Ectodermal cell (in vitro differentiated cells): ENCODE measurements around the gene TRIOBP.
"Not testable (repeated sequence)": the region's sequence is repeated elsewhere in the genome, so short reads cannot be mapped to it uniquely, and the experiment has no call there.

Experiments
- H3K27ac ChIP-seq: 2 replicates; pipeline ENCODE4 v1.7.0; 2013; ENCODE audit warnings: mild to moderate bottlenecking, low read depth, low read length; ENCODE audit not compliant: insufficient read depth, poor library complexity, severe bottlenecking
- H3K27me3 ChIP-seq: 2 replicates; pipeline ENCODE4 v1.7.0; 2013; ENCODE audit warnings: mild to moderate bottlenecking, low read length; ENCODE audit not compliant: insufficient read depth, control insufficient read depth, poor library complexity, severe bottlenecking
- H3K36me3 ChIP-seq: one replicate; pipeline ENCODE4 v1.7.0; 2013; ENCODE audit warnings: low read length; ENCODE audit not compliant: control insufficient read depth, insufficient read depth
- H3K4me1 ChIP-seq: one replicate; pipeline ENCODE4 v1.7.0; 2013; ENCODE audit warnings: low read length; ENCODE audit not compliant: control insufficient read depth, insufficient read depth
- H3K4me3 ChIP-seq: 2 replicates; pipeline ENCODE4 v1.7.0; 2013; ENCODE audit warnings: low read depth, low read length, control low read depth; ENCODE audit not compliant: insufficient read depth
- H3K9me3 ChIP-seq: 2 replicates; pipeline ENCODE4 v1.7.0; 2013; ENCODE audit warnings: mild to moderate bottlenecking, low read length, moderate library complexity; ENCODE audit not compliant: control insufficient read depth
- WGBS, 2 experiments: methylation state at CpG; one replicate each; pipeline ENCODE4 v1.1.7; 2013; ENCODE audit warnings: missing lambda C conversion rate in 2 of 2; 5-methylcytosine and 5-hydroxymethylcytosine counted together

TRIOBP gene

GRCh38 chr22:37797874-37798500, 101.1 kb downstream of the TRIOBP start:
- Histone ChIP-seq H3K27me3 (peaks cover 9% of the 10 kb centered on the region), H3K27ac (no peak overlapping the region), H3K4me3 (no peak overlapping the region), H3K36me3 (no peaks in the 10 kb centered on the region), H3K4me1 (peaks cover 2% of the 10 kb centered on the region), H3K9me3 (no peaks in the 10 kb centered on the region)
- WGBS, 2 experiments: 75 to 78% methylated on average over 14 of the region's 14 CpGs

- not testable (repeated sequence) for H3K36me3 ChIP-seq, H3K4me3 ChIP-seq, H3K27ac ChIP-seq, H3K9me3 ChIP-seq
- Histone ChIP-seq H3K27me3 (peaks cover 26% of the 10 kb centered on the region), H3K4me1 (peaks cover 15% of the 10 kb centered on the region)
- 80% methylated on average over 9 of the region's 9 CpGs for WGBS, 2 experiments
These were observed 103.1 kb downstream of the TRIOBP start for GRCh38 chr22:37799979-37800378.

GRCh38 chr22:37801946-37802309, 105.1 kb downstream of the TRIOBP start:
- Histone ChIP-seq H3K4me1 (peaks cover 19% of the 10 kb centered on the region), H3K4me3 (peak overlapping the region; percentile 72), H3K36me3 (no peaks in the 10 kb centered on the region), H3K27me3 (peaks cover 44% of the 10 kb centered on the region), H3K27ac (no peak overlapping the region), H3K9me3 (no peaks in the 10 kb centered on the region)
- 2 to 6% methylated on average over 12 to 13 of the region's 13 CpGs for WGBS, 2 experiments

GRCh38 chr22:37802310-37803194, 105.7 kb downstream of the TRIOBP start:
- no peaks in the 10 kb centered on the region for H3K36me3 ChIP-seq
- no peaks in the 10 kb centered on the region for H3K9me3 ChIP-seq
- H3K4me3 ChIP-seq: peak overlapping the region; percentile 72
- H3K27me3 ChIP-seq: peaks cover 44% of the 10 kb centered on the region
- WGBS, 2 experiments: 1% methylated on average over 63 of the region's 63 CpGs
- peaks cover 19% of the 10 kb centered on the region for H3K4me1 ChIP-seq
- no peak overlapping the region for H3K27ac ChIP-seq

GRCh38 chr22:37803195-37803638, 106.4 kb downstream of the TRIOBP start:
- peak overlapping the region; percentile 41 for H3K27ac ChIP-seq
- H3K36me3 ChIP-seq: no peaks in the 10 kb centered on the region
- peaks cover 47% of the 10 kb centered on the region for H3K27me3 ChIP-seq
- WGBS, 2 experiments: 1 to 2% methylated on average over 16 of the region's 16 CpGs
- no peaks in the 10 kb centered on the region for H3K9me3 ChIP-seq
- H3K4me3 ChIP-seq: peak overlapping the region; percentile 72
- peaks cover 19% of the 10 kb centered on the region for H3K4me1 ChIP-seq

GRCh38 chr22:37803639-37804351, 106.9 kb downstream of the TRIOBP start:
- Histone ChIP-seq H3K9me3 (no peaks in the 10 kb centered on the region), H3K4me1 (peaks cover 19% of the 10 kb centered on the region), H3K27ac (peak overlapping the region; percentile 41), H3K36me3 (no peaks in the 10 kb centered on the region), H3K4me3 (peak overlapping the region; percentile 72), H3K27me3 (peaks cover 52% of the 10 kb centered on the region)
- 10 to 14% methylated on average over 34 of the region's 34 CpGs for WGBS, 2 experiments

GRCh38 chr22:37804352-37804880, 107.6 kb downstream of the TRIOBP start:
- H3K27ac ChIP-seq: peak overlapping the region; percentile 41
- H3K4me3 ChIP-seq: peak overlapping the region; percentile 72
- 4% methylated on average over 29 of the region's 29 CpGs for WGBS, 2 experiments
- H3K9me3 ChIP-seq: no peaks in the 10 kb centered on the region
- peaks cover 52% of the 10 kb centered on the region for H3K27me3 ChIP-seq
- no peaks in the 10 kb centered on the region for H3K36me3 ChIP-seq
- peaks cover 19% of the 10 kb centered on the region for H3K4me1 ChIP-seq

- H3K36me3 ChIP-seq: no peaks in the 10 kb centered on the region
- 13 to 15% methylated on average over 87 of the region's 87 CpGs for whole genome bisulfite sequencing, 2 experiments
- H3K9me3 ChIP-seq: no peaks in the 10 kb centered on the region
- H3K4me1 ChIP-seq: peaks cover 19% of the 10 kb centered on the region
- H3K27ac ChIP-seq: no peak overlapping the region
- peak overlapping the region; percentile 72 for H3K4me3 ChIP-seq
- peaks cover 52% of the 10 kb centered on the region for H3K27me3 ChIP-seq
These were observed 108.3 kb downstream of the TRIOBP start for GRCh38 chr22:37804881-37805809.

- Histone ChIP-seq H3K4me3 (peak overlapping the region; percentile 72), H3K36me3 (no peaks in the 10 kb centered on the region), H3K4me1 (peaks cover 19% of the 10 kb centered on the region), H3K9me3 (no peaks in the 10 kb centered on the region), H3K27ac (no peak overlapping the region), H3K27me3 (peaks cover 52% of the 10 kb centered on the region)
- 88 to 91% methylated on average over 10 of the region's 10 CpGs for WGBS, 2 experiments
These were observed 109.0 kb downstream of the TRIOBP start for GRCh38 chr22:37805810-37806277.
